GM23338 (cell line): ENCODE measurements around the gene MYL12B. TPM values are rescaled to one million over a fixed set of nuclear protein-coding genes. Genes with fewer than 3 reads are reported as not detected.

Experiments
- ATAC-seq: fragments of 200-7000 bp; cut with Tn5 transposase; 3 replicates; pipeline ENCODE4 v1.9.1; 2020
- DNase-seq: peaks from one replicate; pipeline ENCODE4 v3.0.0-alpha.2; 2015; ENCODE audit warnings: low spot score
- H2AFZ ChIP-seq: fragments of 200-600 bp; sonication (generic); 2 replicates; pipeline ENCODE4 v1.8.0; 2016; ENCODE audit warnings: antibody characterized with exemption, mild to moderate bottlenecking, moderate library complexity
- H3F3A ChIP-seq: fragments of 200-600 bp; sonication (generic); replicated peaks from 2 replicates; pipeline ENCODE4 v1.8.0; 2017; ENCODE audit warnings: antibody characterized with exemption, mixed run types, low read depth
- H3K27ac ChIP-seq: fragments of 200-600 bp; sonication (generic); 2 replicates; pipeline ENCODE4 v1.6.1; 2016; ENCODE audit warnings: low read depth
- H3K27me3 ChIP-seq: fragments of 200-600 bp; sonication (generic); 2 replicates; pipeline ENCODE4 v1.8.0; 2016; ENCODE audit warnings: mild to moderate bottlenecking, mixed run types, moderate library complexity; ENCODE audit not compliant: insufficient read depth
- H3K36me3 ChIP-seq: fragments of 200-600 bp; sonication (generic); 2 replicates; pipeline ENCODE4 v1.8.0; 2016; ENCODE audit warnings: mild to moderate bottlenecking; ENCODE audit not compliant: insufficient read depth
- H3K4me1 ChIP-seq: fragments of 200-600 bp; sonication (generic); 2 replicates; pipeline ENCODE4 v1.8.0; 2016; ENCODE audit warnings: mild to moderate bottlenecking, moderate library complexity; ENCODE audit not compliant: insufficient read depth
- H3K4me2 ChIP-seq: fragments of 200-600 bp; sonication (generic); 2 replicates; pipeline ENCODE4 v1.7.1; 2017; ENCODE audit warnings: mixed run types
- H3K4me3 ChIP-seq: fragments of 200-600 bp; sonication (generic); 2 replicates; pipeline ENCODE4 v1.6.1; 2016; ENCODE audit warnings: mixed run types
- H3K79me2 ChIP-seq: fragments of 200-600 bp; sonication (generic); replicated peaks from 2 replicates; pipeline ENCODE4 v1.8.0; 2017; ENCODE audit warnings: mild to moderate bottlenecking; ENCODE audit not compliant: insufficient read depth
- H3K9me2 ChIP-seq: fragments of 200-600 bp; sonication (generic); 2 replicates; pipeline ENCODE4 v1.8.0; 2017; ENCODE audit not compliant: insufficient read depth
- H4K20me1 ChIP-seq: fragments of 200-600 bp; sonication (generic); replicated peaks from 2 replicates; pipeline ENCODE4 v1.8.0; 2017; ENCODE audit warnings: mild to moderate bottlenecking; ENCODE audit not compliant: insufficient read depth
- H3K27ac Mint-ChIP-seq: 2 replicates; pipeline ENCODE4 v1.8.0; 2020; ENCODE audit warnings: inconsistent platforms, mild to moderate bottlenecking, moderate library complexity, mixed read lengths
- H3K27me3 Mint-ChIP-seq: 3 replicates; pipeline ENCODE4 v1.8.0; 2022; ENCODE audit warnings: low read depth, mild to moderate bottlenecking, moderate library complexity, mixed read lengths, inconsistent platforms; ENCODE audit not compliant: insufficient read depth, poor library complexity
- H3K36me3 Mint-ChIP-seq: 3 replicates; pipeline ENCODE4 v1.8.0; 2021; ENCODE audit warnings: low read depth, mild to moderate bottlenecking, inconsistent platforms, moderate library complexity, mixed read lengths
- H3K4me1 Mint-ChIP-seq: 3 replicates; pipeline ENCODE4 v1.8.0; 2020; ENCODE audit warnings: mild to moderate bottlenecking, inconsistent platforms, mixed read lengths
- H3K4me3 Mint-ChIP-seq: 3 replicates; pipeline ENCODE4 v1.8.0; 2021; ENCODE audit warnings: moderate library complexity, mild to moderate bottlenecking, inconsistent platforms, mixed read lengths
- H3K9me3 Mint-ChIP-seq: 3 replicates; pipeline ENCODE4 v1.8.0; 2020; ENCODE audit warnings: moderate library complexity, mild to moderate bottlenecking, inconsistent platforms, mixed read lengths
- CREB1 ChIP-seq: fragments of 250-450 bp; sonication (Bioruptor Pico); IDR thresholded peaks from 2 replicates; pipeline ENCODE4 v1.5.0; 2020; ENCODE audit warnings: low read depth, mild to moderate bottlenecking, moderate library complexity
- POLR2AphosphoS5 ChIP-seq: IDR thresholded peaks from 2 replicates; pipeline ENCODE4 v1.6.1; 2016; ENCODE audit warnings: antibody characterized with exemption, low read depth
- STAT1 ChIP-seq: IDR thresholded peaks from one replicate; pipeline ENCODE4 v1.6.1; 2016; ENCODE audit warnings: antibody characterized with exemption; ENCODE audit not compliant: unreplicated experiment
- polyA plus RNA-seq: library from polyadenylated mRNA; unstranded; fragments of >200 nt; fragmentation: Nextera tagmentation; extraction: Ambion mirVana; gene quantifications from 2 replicates; pipeline ENCODE4 v1.2.1, GENCODE V29; 2016
- total RNA-seq: library from RNA; depleted of rRNA; stranded (reverse); fragments of >200 nt; shearing (Covaris generic); gene quantifications from 2 replicates; pipeline ENCODE4 v1.2.3, GENCODE V29; 2014
- TF ChIP-seq, protein P1 (sequence below): IDR thresholded peaks from 2 replicates; pipeline ENCODE4 v1.6.1; 2016; ENCODE audit warnings: antibody characterized with exemption
- TF ChIP-seq, protein P2 (sequence below): fragments of 250-450 bp; sonication (Bioruptor Pico); IDR thresholded peaks from 2 replicates; pipeline ENCODE4 v1.5.0; 2020; ENCODE audit warnings: mild to moderate bottlenecking, moderate library complexity

MYL12B gene
- total and polyA plus RNA-seq, 2 experiments from 2014 or later, result 165 to 330 TPM

DNA sequence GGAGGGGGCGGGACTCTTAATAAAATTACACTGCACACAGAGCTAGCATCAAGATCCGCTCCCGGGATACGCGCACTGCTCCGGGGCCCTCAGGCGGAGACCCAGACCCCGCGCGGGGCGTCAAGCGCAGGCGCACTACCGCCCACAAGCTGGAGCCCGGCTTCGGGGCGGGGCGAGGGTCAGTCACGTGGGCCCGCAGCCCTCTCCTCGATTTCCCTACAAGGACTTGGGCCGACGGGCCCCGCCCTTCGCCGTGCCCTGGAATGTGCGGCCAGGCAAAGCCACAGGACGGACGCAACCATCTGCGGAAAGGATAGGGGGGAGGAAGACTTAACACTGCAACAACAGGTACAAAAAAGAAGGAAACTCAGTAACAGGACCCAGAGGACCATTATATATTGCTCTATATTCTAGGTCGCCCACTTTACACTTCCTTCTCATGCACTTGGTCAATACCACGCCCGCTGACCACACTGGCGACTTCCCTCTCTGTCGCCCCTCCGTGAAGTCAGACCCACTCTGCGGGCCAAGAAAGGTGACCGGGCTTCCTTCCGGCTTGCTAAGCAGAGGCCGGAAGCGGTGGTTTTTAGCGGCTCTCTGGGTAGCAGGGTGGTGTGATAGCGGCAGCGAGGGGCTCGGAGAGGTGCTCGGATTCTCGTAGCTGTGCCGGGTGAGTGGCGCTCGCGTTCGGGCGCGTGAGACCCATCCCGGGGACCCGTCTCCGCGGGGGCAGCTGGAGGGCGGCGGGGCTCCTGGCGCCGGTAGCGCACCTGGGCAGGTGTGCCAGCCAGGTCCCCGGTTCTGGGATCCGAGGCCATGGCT is 14.5 kb upstream of the MYL12B start, which contains the start of gene MYL12A:
Gene MYL12A, plus strand, starts transcription at position 562 of the 822 bp plus-strand sequence. CDS start 5,447 bp downstream, outside the sequence.
- peak within 1 kb of the TSS; percentile 91 for H3K4me3 Mint-ChIP-seq
- H3K4me1 ChIP-seq, result peaks cover 22% of the 10 kb centered on the region
- H3K4me2 ChIP-seq, result peak within 1 kb of the TSS; percentile 82
- TF ChIP-seq CREB1 (CRISPR knock-in tag), result peak; percentile 62
- TF ChIP-seq POLR2AphosphoS5, result peak; percentile 91
- TF ChIP-seq, protein P1, sequence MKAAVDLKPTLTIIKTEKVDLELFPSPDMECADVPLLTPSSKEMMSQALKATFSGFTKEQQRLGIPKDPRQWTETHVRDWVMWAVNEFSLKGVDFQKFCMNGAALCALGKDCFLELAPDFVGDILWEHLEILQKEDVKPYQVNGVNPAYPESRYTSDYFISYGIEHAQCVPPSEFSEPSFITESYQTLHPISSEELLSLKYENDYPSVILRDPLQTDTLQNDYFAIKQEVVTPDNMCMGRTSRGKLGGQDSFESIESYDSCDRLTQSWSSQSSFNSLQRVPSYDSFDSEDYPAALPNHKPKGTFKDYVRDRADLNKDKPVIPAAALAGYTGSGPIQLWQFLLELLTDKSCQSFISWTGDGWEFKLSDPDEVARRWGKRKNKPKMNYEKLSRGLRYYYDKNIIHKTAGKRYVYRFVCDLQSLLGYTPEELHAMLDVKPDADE, result no peak; the same call in none of the 2 replicates
- H3K79me2 ChIP-seq, result peaks cover 48% of the 10 kb centered on the region
- H2AFZ ChIP-seq, result no peak within 1 kb of the TSS
- peak; percentile 99 for DNase-seq
- peak within 1 kb of the TSS; percentile 75 for H3K4me3 ChIP-seq
- peaks cover 4% of the 10 kb centered on the region for H3K9me3 Mint-ChIP-seq
- peaks cover 13% of the 10 kb centered on the region for H3K27me3 Mint-ChIP-seq
- peak within 1 kb of the TSS; percentile 100 for H3K27ac Mint-ChIP-seq
- peaks cover 17% of the 10 kb centered on the region for H3K36me3 Mint-ChIP-seq
- peaks cover 22% of the 10 kb centered on the region; the same call in 2 of the 3 replicates for H3K4me1 Mint-ChIP-seq
- 0 out of 2 replicates have a peak, but pooled peaks cover 6% of the 10 kb centered on the region for H3F3A ChIP-seq
- H3K9me2 ChIP-seq, result no peaks in the 10 kb centered on the region
- H3K36me3 ChIP-seq, result peaks cover 5% of the 10 kb centered on the region; the same call in 1 of the 2 replicates
- H4K20me1 ChIP-seq, result peaks cover 17% of the 10 kb centered on the region; the same call in 1 of the 2 replicates
- no peaks in the 10 kb centered on the region for H3K27me3 ChIP-seq
- peak; percentile 83 for ATAC-seq
- peak within 1 kb of the TSS; percentile 94 for H3K27ac ChIP-seq

- H3K4me3 Mint-ChIP-seq, result peak overlapping the region; percentile 91
- DNase-seq, result peak; percentile 61
- H3K9me3 Mint-ChIP-seq, result no peaks in the 10 kb centered on the region; the same call in 1 of the 3 replicates
- Histone ChIP-seq H3K4me3 (peak overlapping the region; percentile 75), H3F3A (0 out of 2 replicates have a peak, but pooled peaks cover 6% of the 10 kb centered on the region), H2AFZ (no peak overlapping the region), H3K79me2 (peaks cover 55% of the 10 kb centered on the region), H3K27ac (peak overlapping the region; percentile 94), H3K36me3 (peaks cover 5% of the 10 kb centered on the region; the same call in 1 of the 2 replicates), H3K27me3 (no peaks in the 10 kb centered on the region), H3K9me2 (no peaks in the 10 kb centered on the region), H3K4me2 (peak overlapping the region; percentile 80), H3K4me1 (peaks cover 22% of the 10 kb centered on the region), H4K20me1 (peaks cover 17% of the 10 kb centered on the region; the same call in 1 of the 2 replicates)
- peaks cover 19% of the 10 kb centered on the region for H3K36me3 Mint-ChIP-seq
- ATAC-seq, result peak; percentile 14; the same call in 2 of the 3 replicates
- H3K4me1 Mint-ChIP-seq, result peaks cover 22% of the 10 kb centered on the region; the same call in 2 of the 3 replicates
- H3K27me3 Mint-ChIP-seq, result peaks cover 10% of the 10 kb centered on the region
- TF ChIP-seq, protein P2, sequence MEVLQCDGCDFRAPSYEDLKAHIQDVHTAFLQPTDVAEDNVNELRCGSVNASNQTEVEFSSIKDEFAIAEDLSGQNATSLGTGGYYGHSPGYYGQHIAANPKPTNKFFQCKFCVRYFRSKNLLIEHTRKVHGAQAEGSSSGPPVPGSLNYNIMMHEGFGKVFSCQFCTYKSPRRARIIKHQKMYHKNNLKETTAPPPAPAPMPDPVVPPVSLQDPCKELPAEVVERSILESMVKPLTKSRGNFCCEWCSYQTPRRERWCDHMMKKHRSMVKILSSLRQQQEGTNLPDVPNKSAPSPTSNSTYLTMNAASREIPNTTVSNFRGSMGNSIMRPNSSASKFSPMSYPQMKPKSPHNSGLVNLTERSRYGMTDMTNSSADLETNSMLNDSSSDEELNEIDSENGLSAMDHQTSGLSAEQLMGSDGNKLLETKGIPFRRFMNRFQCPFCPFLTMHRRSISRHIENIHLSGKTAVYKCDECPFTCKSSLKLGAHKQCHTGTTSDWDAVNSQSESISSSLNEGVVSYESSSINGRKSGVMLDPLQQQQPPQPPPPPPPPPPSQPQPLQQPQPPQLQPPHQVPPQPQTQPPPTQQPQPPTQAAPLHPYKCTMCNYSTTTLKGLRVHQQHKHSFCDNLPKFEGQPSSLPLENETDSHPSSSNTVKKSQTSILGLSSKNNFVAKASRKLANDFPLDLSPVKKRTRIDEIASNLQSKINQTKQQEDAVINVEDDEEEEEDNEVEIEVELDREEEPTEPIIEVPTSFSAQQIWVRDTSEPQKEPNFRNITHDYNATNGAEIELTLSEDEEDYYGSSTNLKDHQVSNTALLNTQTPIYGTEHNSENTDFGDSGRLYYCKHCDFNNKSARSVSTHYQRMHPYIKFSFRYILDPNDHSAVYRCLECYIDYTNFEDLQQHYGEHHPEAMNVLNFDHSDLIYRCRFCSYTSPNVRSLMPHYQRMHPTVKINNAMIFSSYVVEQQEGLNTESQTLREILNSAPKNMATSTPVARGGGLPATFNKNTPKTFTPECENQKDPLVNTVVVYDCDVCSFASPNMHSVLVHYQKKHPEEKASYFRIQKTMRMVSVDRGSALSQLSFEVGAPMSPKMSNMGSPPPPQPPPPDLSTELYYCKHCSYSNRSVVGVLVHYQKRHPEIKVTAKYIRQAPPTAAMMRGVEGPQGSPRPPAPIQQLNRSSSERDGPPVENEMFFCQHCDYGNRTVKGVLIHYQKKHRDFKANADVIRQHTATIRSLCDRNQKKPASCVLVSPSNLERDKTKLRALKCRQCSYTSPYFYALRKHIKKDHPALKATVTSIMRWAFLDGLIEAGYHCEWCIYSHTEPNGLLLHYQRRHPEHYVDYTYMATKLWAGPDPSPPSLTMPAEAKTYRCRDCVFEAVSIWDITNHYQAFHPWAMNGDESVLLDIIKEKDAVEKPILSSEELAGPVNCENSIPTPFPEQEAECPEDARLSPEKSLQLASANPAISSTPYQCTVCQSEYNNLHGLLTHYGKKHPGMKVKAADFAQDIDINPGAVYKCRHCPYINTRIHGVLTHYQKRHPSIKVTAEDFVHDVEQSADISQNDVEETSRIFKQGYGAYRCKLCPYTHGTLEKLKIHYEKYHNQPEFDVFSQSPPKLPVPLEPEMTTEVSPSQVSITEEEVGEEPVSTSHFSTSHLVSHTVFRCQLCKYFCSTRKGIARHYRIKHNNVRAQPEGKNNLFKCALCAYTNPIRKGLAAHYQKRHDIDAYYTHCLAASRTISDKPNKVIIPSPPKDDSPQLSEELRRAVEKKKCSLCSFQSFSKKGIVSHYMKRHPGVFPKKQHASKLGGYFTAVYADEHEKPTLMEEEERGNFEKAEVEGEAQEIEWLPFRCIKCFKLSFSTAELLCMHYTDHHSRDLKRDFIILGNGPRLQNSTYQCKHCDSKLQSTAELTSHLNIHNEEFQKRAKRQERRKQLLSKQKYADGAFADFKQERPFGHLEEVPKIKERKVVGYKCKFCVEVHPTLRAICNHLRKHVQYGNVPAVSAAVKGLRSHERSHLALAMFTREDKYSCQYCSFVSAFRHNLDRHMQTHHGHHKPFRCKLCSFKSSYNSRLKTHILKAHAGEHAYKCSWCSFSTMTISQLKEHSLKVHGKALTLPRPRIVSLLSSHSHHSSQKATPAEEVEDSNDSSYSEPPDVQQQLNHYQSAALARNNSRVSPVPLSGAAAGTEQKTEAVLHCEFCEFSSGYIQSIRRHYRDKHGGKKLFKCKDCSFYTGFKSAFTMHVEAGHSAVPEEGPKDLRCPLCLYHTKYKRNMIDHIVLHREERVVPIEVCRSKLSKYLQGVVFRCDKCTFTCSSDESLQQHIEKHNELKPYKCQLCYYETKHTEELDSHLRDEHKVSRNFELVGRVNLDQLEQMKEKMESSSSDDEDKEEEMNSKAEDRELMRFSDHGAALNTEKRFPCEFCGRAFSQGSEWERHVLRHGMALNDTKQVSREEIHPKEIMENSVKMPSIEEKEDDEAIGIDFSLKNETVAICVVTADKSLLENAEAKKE (CRISPR knock-in tag), result no peak
- no peak for TF ChIP-seq POLR2AphosphoS5
- no peak for TF ChIP-seq STAT1
- peak overlapping the region; percentile 100 for H3K27ac Mint-ChIP-seq
These were observed 13.8 kb upstream of the MYL12B start for GRCh38 chr18:3248062-3248657.
